ENCODE data around the gene NRDC. TPM values are rescaled to one million over a fixed set of nuclear protein-coding genes. Genes with fewer than 3 reads are reported as not detected.
A peak's percentile ranks its signal among the peaks of the same experiment; 100 is the strongest.

NRDC gene
- total and polyA plus RNA-seq, 9 donors: 80.1 to 146 (median 111) TPM

GRCh38 chr1:51754666-51755065 lies 123.9 kb downstream of the NRDC start:
- no peaks in the 10 kb centered on the region for H3K4me1 ChIP-seq (ENCODE audit: control insufficient read depth, insufficient read depth, low read length)
- DNase-seq: no peak
- H3K27me3 ChIP-seq (ENCODE audit: control insufficient read depth, insufficient read depth, low read length): no peaks in the 10 kb centered on the region
- H3K4me3 ChIP-seq (ENCODE audit: low read length): no peak overlapping the region
- no peak overlapping the region for H3K27ac ChIP-seq (ENCODE audit: low read length)
- peaks cover 12% of the 10 kb centered on the region for H3K36me3 ChIP-seq (ENCODE audit: control insufficient read depth, insufficient read depth, low read length)
- H3K9me3 ChIP-seq (replicated peaks; ENCODE audit: control insufficient read depth, low read depth, low read length): no peaks in the 10 kb centered on the region
- 88% methylated on average over 3 of the region's 3 CpGs for WGBS (ENCODE audit: insufficient coverage)

GRCh38 chr1:51753969-51754368 lies 124.6 kb downstream of the NRDC start:
- Histone ChIP-seq H3K27me3 (ENCODE audit: control insufficient read depth, insufficient read depth, low read length) (no peaks in the 10 kb centered on the region), H3K36me3 (ENCODE audit: control insufficient read depth, insufficient read depth, low read length) (peaks cover 17% of the 10 kb centered on the region), H3K9me3 (replicated peaks; ENCODE audit: control insufficient read depth, low read depth, low read length) (no peaks in the 10 kb centered on the region), H3K4me3 (ENCODE audit: low read length) (no peak overlapping the region), H3K27ac (ENCODE audit: low read length) (no peak overlapping the region), H3K4me1 (ENCODE audit: control insufficient read depth, insufficient read depth, low read length) (no peaks in the 10 kb centered on the region)
- DNase-seq: no peak

- Histone ChIP-seq H3K4me3 (ENCODE audit: low read length) (no peak overlapping the region), H3K36me3 (ENCODE audit: control insufficient read depth, insufficient read depth, low read length) (peaks cover 17% of the 10 kb centered on the region), H3K4me1 (ENCODE audit: control insufficient read depth, insufficient read depth, low read length) (no peaks in the 10 kb centered on the region), H3K27me3 (ENCODE audit: control insufficient read depth, insufficient read depth, low read length) (no peaks in the 10 kb centered on the region), H3K27ac (ENCODE audit: low read length) (no peak overlapping the region), H3K9me3 (replicated peaks; ENCODE audit: control insufficient read depth, low read depth, low read length) (no peaks in the 10 kb centered on the region)
- DNase-seq: no peak
- 77% methylated on average over 4 of the region's 11 CpGs for WGBS (ENCODE audit: insufficient coverage)
Measured at GRCh38 chr1:51752073-51752948, 126.2 kb downstream of the NRDC start.

- H3K36me3 ChIP-seq (ENCODE audit: control insufficient read depth, insufficient read depth, low read length): peaks cover 17% of the 10 kb centered on the region
- no peak for DNase-seq
- no peaks in the 10 kb centered on the region for H3K9me3 ChIP-seq (replicated peaks; ENCODE audit: control insufficient read depth, low read depth, low read length)
- 86% methylated on average over 1 of the region's 1 CpG for WGBS (ENCODE audit: insufficient coverage)
- no peak overlapping the region for H3K4me3 ChIP-seq (ENCODE audit: low read length)
- no peak overlapping the region for H3K27ac ChIP-seq (ENCODE audit: low read length)
- no peaks in the 10 kb centered on the region for H3K4me1 ChIP-seq (ENCODE audit: control insufficient read depth, insufficient read depth, low read length)
- no peaks in the 10 kb centered on the region for H3K27me3 ChIP-seq (ENCODE audit: control insufficient read depth, insufficient read depth, low read length)
Measured at GRCh38 chr1:51750729-51751128, 127.8 kb downstream of the NRDC start.

GRCh38 chr1:51750218-51750617 lies 128.3 kb downstream of the NRDC start:
- no CpG with 5 or more reads among the region's 3 CpGs for WGBS (ENCODE audit: insufficient coverage)
- Histone ChIP-seq H3K4me3 (ENCODE audit: low read length) (no peak overlapping the region), H3K27ac (ENCODE audit: low read length) (no peak overlapping the region), H3K4me1 (ENCODE audit: control insufficient read depth, insufficient read depth, low read length) (no peaks in the 10 kb centered on the region), H3K36me3 (ENCODE audit: control insufficient read depth, insufficient read depth, low read length) (peaks cover 13% of the 10 kb centered on the region), H3K9me3 (replicated peaks; ENCODE audit: control insufficient read depth, low read depth, low read length) (no peaks in the 10 kb centered on the region), H3K27me3 (ENCODE audit: control insufficient read depth, insufficient read depth, low read length) (no peaks in the 10 kb centered on the region)
- DNase-seq: peak; percentile 79

- no peak overlapping the region for H3K27ac ChIP-seq (ENCODE audit: low read length)
- DNase-seq: no peak
- H3K9me3 ChIP-seq (replicated peaks; ENCODE audit: control insufficient read depth, low read depth, low read length): no peaks in the 10 kb centered on the region
- no peaks in the 10 kb centered on the region for H3K27me3 ChIP-seq (ENCODE audit: control insufficient read depth, insufficient read depth, low read length)
- peaks cover 13% of the 10 kb centered on the region for H3K36me3 ChIP-seq (ENCODE audit: control insufficient read depth, insufficient read depth, low read length)
- H3K4me3 ChIP-seq (ENCODE audit: low read length): no peak overlapping the region
- H3K4me1 ChIP-seq (ENCODE audit: control insufficient read depth, insufficient read depth, low read length): no peaks in the 10 kb centered on the region
- no CpG with 5 or more reads among the region's 3 CpGs for WGBS (ENCODE audit: insufficient coverage)
Measured at GRCh38 chr1:51749151-51749550, 129.4 kb downstream of the NRDC start.

- H3K4me3 ChIP-seq (ENCODE audit: low read length): no peak overlapping the region
- H3K36me3 ChIP-seq (ENCODE audit: control insufficient read depth, insufficient read depth, low read length): peaks cover 5% of the 10 kb centered on the region
- no peaks in the 10 kb centered on the region for H3K4me1 ChIP-seq (ENCODE audit: control insufficient read depth, insufficient read depth, low read length)
- no peaks in the 10 kb centered on the region for H3K9me3 ChIP-seq (replicated peaks; ENCODE audit: control insufficient read depth, low read depth, low read length)
- H3K27me3 ChIP-seq (ENCODE audit: control insufficient read depth, insufficient read depth, low read length): no peaks in the 10 kb centered on the region
- no peak overlapping the region for H3K27ac ChIP-seq (ENCODE audit: low read length)
- DNase-seq: no peak
Measured at GRCh38 chr1:51745304-51745570, 133.3 kb downstream of the NRDC start.

- Histone ChIP-seq H3K27ac (ENCODE audit: low read length) (no peak overlapping the region), H3K4me3 (ENCODE audit: low read length) (no peak overlapping the region), H3K4me1 (ENCODE audit: control insufficient read depth, insufficient read depth, low read length) (no peaks in the 10 kb centered on the region), H3K9me3 (replicated peaks; ENCODE audit: control insufficient read depth, low read depth, low read length) (no peaks in the 10 kb centered on the region), H3K36me3 (ENCODE audit: control insufficient read depth, insufficient read depth, low read length) (peaks cover 5% of the 10 kb centered on the region), H3K27me3 (ENCODE audit: control insufficient read depth, insufficient read depth, low read length) (no peaks in the 10 kb centered on the region)
- no peak for DNase-seq
- no CpG with 5 or more reads among the region's 4 CpGs for WGBS (ENCODE audit: insufficient coverage)
Measured at GRCh38 chr1:51744506-51745303, 133.8 kb downstream of the NRDC start.

- H3K4me1 ChIP-seq (ENCODE audit: control insufficient read depth, insufficient read depth, low read length): no peaks in the 10 kb centered on the region
- DNase-seq: no peak
Measured at GRCh38 chr1:51741121-51741681, 137.3 kb downstream of the NRDC start.

GRCh38 chr1:51740652-51741051 lies 137.9 kb downstream of the NRDC start:
- no CpG with 5 or more reads among the region's 3 CpGs for WGBS (ENCODE audit: insufficient coverage)
- DNase-seq: no peak
- no peaks in the 10 kb centered on the region for H3K4me1 ChIP-seq (ENCODE audit: control insufficient read depth, insufficient read depth, low read length)
- no peaks in the 10 kb centered on the region for H3K27me3 ChIP-seq (ENCODE audit: control insufficient read depth, insufficient read depth, low read length)
- H3K27ac ChIP-seq (ENCODE audit: low read length): no peak overlapping the region
- no peaks in the 10 kb centered on the region for H3K9me3 ChIP-seq (replicated peaks; ENCODE audit: control insufficient read depth, low read depth, low read length)
- no peak overlapping the region for H3K4me3 ChIP-seq (ENCODE audit: low read length)
- no peaks in the 10 kb centered on the region for H3K36me3 ChIP-seq (ENCODE audit: control insufficient read depth, insufficient read depth, low read length)

More at GRCh38 chr1:51741121-51741681, 137.3 kb downstream of the NRDC start:
- Histone ChIP-seq H3K4me3 (ENCODE audit: low read length) (no peak overlapping the region), H3K36me3 (ENCODE audit: control insufficient read depth, insufficient read depth, low read length) (no peaks in the 10 kb centered on the region), H3K27ac (ENCODE audit: low read length) (no peak overlapping the region), H3K27me3 (ENCODE audit: control insufficient read depth, insufficient read depth, low read length) (no peaks in the 10 kb centered on the region), H3K9me3 (replicated peaks; ENCODE audit: control insufficient read depth, low read depth, low read length) (no peaks in the 10 kb centered on the region)
- WGBS (ENCODE audit: insufficient coverage): no CpG with 5 or more reads among the region's 1 CpG
